OCI-LY3 (cell line): ENCODE data around the gene GAB1.

Experiments used
- H2AFZ ChIP-seq: fragments of 200-600, 300-600 bp; shearing (Covaris generic); 2 replicates; pipeline ENCODE4 v1.6.0; 2014; ENCODE audit warnings: antibody characterized with exemption, low read depth, low read length
- H3K27ac ChIP-seq: fragments of 200-600, 300-600 bp; sonication (generic); 2 replicates; pipeline ENCODE4 v1.5.1; 2014; ENCODE audit warnings: mild to moderate bottlenecking, low read length, moderate library complexity, mixed read lengths
- H3K27me3 ChIP-seq: fragments of 200-600, 300-600 bp; sonication (generic); 2 replicates; pipeline ENCODE4 v1.6.1; 2014; ENCODE audit warnings: low read depth, low read length, mixed read lengths
- H3K36me3 ChIP-seq: fragments of 200-600, 300-600 bp; sonication (generic); replicated peaks from 2 replicates; pipeline ENCODE3; 2014; ENCODE audit warnings: low read depth, low read length, mixed read lengths
- H3K4me1 ChIP-seq: fragments of 300-600, 200-600 bp; sonication (generic); 2 replicates; pipeline ENCODE4 v1.6.1; 2014; ENCODE audit warnings: low read length, mixed read lengths
- H3K4me2 ChIP-seq: fragments of 200-600, 300-600 bp; sonication (generic); 2 replicates; pipeline ENCODE4 v1.6.1; 2014; ENCODE audit warnings: low read length, mixed read lengths
- H3K4me3 ChIP-seq: fragments of 300-600, 200-600 bp; sonication (generic); 2 replicates; pipeline ENCODE4 v1.5.1; 2014; ENCODE audit warnings: antibody characterized with exemption, mild to moderate bottlenecking, low read length, moderate library complexity
- H3K79me2 ChIP-seq: fragments of 300-600, 200-600 bp; shearing (Covaris generic); 2 replicates; pipeline ENCODE4 v1.6.1; 2014; ENCODE audit warnings: mild to moderate bottlenecking, low read length, mixed read lengths
- H3K9ac ChIP-seq: fragments of 300-600, 200-600 bp; shearing (Covaris generic); 2 replicates; pipeline ENCODE4 v1.6.0; 2014; ENCODE audit warnings: mild to moderate bottlenecking, low read length, moderate library complexity
- H3K9me3 ChIP-seq: fragments of 200-600, 300-600 bp; shearing (Covaris generic); 2 replicates; pipeline ENCODE4 v1.6.1; 2014; ENCODE audit warnings: low read length, mixed read lengths; ENCODE audit not compliant: insufficient read depth
- H4K20me1 ChIP-seq: fragments of 200-600, 300-600 bp; sonication (generic); 2 replicates; pipeline ENCODE4 v1.6.1; 2016; ENCODE audit warnings: low read length, mixed read lengths; ENCODE audit not compliant: insufficient read depth
- EZH2phosphoT487 ChIP-seq: fragments of 200-600 bp; shearing (Covaris generic); IDR thresholded peaks from 2 replicates; pipeline ENCODE4 v1.6.1; 2018; ENCODE audit warnings: antibody characterized with exemption, mixed run types, low read depth
- TF ChIP-seq, protein P1 (sequence below): fragments of 200-600, 300-600 bp; sonication (generic); IDR thresholded peaks from 2 replicates; pipeline ENCODE4 v1.5.1; 2014; ENCODE audit warnings: antibody characterized with exemption, low read length, low read depth

GAB1 gene

DNA sequence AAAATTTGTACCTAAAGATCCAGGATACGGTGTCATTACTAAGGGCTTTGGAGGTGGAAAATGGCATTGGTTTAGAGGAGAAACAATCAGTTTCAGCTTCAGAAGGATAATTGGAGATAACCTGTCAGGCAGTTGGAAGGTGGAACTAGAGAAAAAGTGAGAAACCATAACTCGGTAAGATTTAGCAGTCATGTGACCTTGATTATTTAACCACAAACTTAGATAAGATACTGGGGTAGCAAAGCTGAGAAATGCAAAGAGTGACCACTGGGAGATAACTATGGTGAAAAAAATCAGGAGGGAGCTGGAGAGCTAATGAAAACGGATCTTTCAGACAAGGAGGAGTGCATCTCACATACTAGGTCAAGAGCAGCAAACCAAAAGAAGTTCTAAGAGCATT, 118.5 kb downstream of the GAB1 start:
- Histone ChIP-seq H3K9me3 (no peaks in the 10 kb centered on the region), H3K4me2 (no peak overlapping the region), H3K27ac (no peak overlapping the region), H3K9ac (no peak overlapping the region), H2AFZ (no peak overlapping the region), H3K27me3 (no peaks in the 10 kb centered on the region), H3K36me3 (peaks cover 30% of the 10 kb centered on the region), H3K79me2 (no peaks in the 10 kb centered on the region), H3K4me3 (no peak overlapping the region), H3K4me1 (peaks cover 18% of the 10 kb centered on the region), H4K20me1 (0 out of 2 replicates have a peak, but pooled peaks cover 4% of the 10 kb centered on the region)
- no peak for TF ChIP-seq EZH2phosphoT487
- TF ChIP-seq, protein P1, sequence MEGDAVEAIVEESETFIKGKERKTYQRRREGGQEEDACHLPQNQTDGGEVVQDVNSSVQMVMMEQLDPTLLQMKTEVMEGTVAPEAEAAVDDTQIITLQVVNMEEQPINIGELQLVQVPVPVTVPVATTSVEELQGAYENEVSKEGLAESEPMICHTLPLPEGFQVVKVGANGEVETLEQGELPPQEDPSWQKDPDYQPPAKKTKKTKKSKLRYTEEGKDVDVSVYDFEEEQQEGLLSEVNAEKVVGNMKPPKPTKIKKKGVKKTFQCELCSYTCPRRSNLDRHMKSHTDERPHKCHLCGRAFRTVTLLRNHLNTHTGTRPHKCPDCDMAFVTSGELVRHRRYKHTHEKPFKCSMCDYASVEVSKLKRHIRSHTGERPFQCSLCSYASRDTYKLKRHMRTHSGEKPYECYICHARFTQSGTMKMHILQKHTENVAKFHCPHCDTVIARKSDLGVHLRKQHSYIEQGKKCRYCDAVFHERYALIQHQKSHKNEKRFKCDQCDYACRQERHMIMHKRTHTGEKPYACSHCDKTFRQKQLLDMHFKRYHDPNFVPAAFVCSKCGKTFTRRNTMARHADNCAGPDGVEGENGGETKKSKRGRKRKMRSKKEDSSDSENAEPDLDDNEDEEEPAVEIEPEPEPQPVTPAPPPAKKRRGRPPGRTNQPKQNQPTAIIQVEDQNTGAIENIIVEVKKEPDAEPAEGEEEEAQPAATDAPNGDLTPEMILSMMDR, result no peak

DNA sequence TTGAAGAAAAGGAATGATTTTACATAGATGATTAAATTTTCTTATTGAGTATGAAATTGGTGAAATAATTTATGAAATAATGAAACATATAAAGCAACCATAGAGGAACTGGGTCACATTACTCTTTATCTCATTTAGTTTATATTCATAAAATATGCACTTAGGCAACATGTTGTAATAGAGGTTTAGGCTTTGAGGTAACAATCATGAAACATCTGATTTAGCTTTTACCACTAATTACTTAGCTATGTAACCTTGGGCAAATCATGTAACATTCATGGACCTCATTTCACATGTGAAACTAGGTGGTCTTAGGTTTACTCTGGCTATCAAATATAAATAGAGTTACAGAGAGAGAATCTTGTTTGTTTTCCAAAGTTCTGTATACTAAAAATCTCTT, 122.3 kb downstream of the GAB1 start:
- Histone ChIP-seq H4K20me1 (no peaks in the 10 kb centered on the region), H2AFZ (no peak overlapping the region), H3K4me2 (no peak overlapping the region), H3K36me3 (peaks cover 48% of the 10 kb centered on the region), H3K27ac (no peak overlapping the region), H3K9ac (no peak overlapping the region), H3K27me3 (no peaks in the 10 kb centered on the region), H3K9me3 (no peaks in the 10 kb centered on the region), H3K4me1 (peaks cover 20% of the 10 kb centered on the region), H3K4me3 (no peak overlapping the region), H3K79me2 (no peaks in the 10 kb centered on the region)
- TF ChIP-seq EZH2phosphoT487, result no peak
- TF ChIP-seq, protein P1, result no peak

- H3K9me3 ChIP-seq, result no peaks in the 10 kb centered on the region
- peak overlapping the region; percentile 1; the same call in 1 of the 2 replicates for H3K9ac ChIP-seq
- no peaks in the 10 kb centered on the region for H3K79me2 ChIP-seq
- H3K4me2 ChIP-seq, result peak overlapping the region; percentile 39
- H3K36me3 ChIP-seq, result peaks cover 35% of the 10 kb centered on the region
- peak overlapping the region; percentile 1; the same call in 1 of the 2 replicates for H3K4me3 ChIP-seq
- TF ChIP-seq EZH2phosphoT487, result no peak
- TF ChIP-seq, protein P1, result no peak
- H3K4me1 ChIP-seq, result peaks cover 21% of the 10 kb centered on the region
- H4K20me1 ChIP-seq, result no peaks in the 10 kb centered on the region
- H3K27ac ChIP-seq, result peak overlapping the region; percentile 55
- H2AFZ ChIP-seq, result no peak overlapping the region
- H3K27me3 ChIP-seq, result no peaks in the 10 kb centered on the region
These were observed 136.9 kb downstream of the GAB1 start for GRCh38 chr4:143473334-143474126.

- Histone ChIP-seq H3K9ac (no peak overlapping the region), H3K27me3 (no peaks in the 10 kb centered on the region), H4K20me1 (no peaks in the 10 kb centered on the region), H3K4me3 (no peak overlapping the region), H3K9me3 (no peaks in the 10 kb centered on the region), H2AFZ (no peak overlapping the region), H3K4me2 (no peak overlapping the region), H3K4me1 (peaks cover 24% of the 10 kb centered on the region), H3K36me3 (peaks cover 19% of the 10 kb centered on the region), H3K27ac (no peak overlapping the region), H3K79me2 (no peaks in the 10 kb centered on the region)
- TF ChIP-seq, protein P1, result no peak
- no peak for TF ChIP-seq EZH2phosphoT487
These were observed 140.8 kb downstream of the GAB1 start for GRCh38 chr4:143477487-143477886.
